Measurements from ENCODE around the gene EMC10. TPM values are rescaled to one million over a fixed set of nuclear protein-coding genes. Genes with fewer than 3 reads are reported as not detected.
"Not testable (repeated sequence)": the region's sequence is repeated elsewhere in the genome, so short reads cannot be mapped to it uniquely, and the experiment has no call there.

Gene EMC10
- total RNA-seq, 1 donor from 2014 or later = 144 TPM

DNA sequence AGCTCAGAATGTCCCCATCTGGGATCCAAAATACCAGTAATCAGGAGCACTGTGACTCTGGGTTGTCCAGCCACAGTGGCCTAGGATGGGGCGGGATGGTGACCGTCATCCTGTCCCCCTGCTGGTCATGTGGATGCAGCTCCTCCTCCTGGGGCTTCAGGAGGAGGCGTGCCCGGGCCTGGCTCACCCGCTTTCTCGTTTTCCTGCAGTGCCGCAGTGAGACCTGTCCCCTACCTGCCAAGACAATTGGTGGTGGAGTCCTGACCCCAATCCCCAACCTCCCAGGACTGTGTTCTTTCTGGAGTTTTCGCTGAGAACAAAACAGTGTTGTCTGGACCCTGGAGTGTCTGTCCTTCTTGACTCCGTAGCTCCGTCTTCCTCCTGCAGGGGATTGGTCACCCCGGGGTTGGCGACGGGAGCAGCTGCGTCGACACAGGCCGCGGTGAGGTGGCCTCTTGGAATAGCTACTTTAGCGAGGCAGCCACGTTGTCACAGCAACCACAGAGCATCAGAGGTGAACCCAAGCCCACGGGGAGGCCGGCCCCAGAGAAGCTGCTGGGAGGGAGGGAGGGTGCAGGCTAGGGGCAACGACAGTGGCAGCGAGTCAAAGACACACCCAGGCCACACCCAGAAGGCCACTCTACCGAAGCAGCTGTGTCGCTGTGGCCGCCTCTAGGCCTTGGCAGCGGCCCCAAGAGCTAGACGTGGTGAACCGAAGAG lies 10.2 kb upstream of the EMC10 start:
- H3K27ac Mint-ChIP-seq (ENCODE audit: unreplicated experiment) = no peak overlapping the region

DNA sequence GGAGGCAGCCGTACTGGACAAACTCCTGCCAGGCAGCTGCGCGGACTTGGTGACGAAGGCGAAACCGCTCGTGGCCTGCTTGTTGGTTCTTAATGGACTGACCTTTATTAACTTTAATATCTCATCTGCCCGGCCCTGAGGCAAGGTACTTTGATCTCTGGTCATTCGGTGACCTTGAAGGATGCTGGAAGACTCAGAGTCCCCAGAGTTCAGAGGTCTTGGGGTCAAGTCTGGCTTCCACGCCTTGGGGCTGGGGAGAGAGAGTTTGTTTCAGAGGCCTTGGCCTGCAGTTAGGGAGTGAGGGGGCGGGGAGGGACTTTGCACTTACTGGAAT lies 9.6 kb upstream of the EMC10 start:
- Mint-ChIP-seq H3K27me3 (ENCODE audit: low read depth) (peaks cover 4% of the 10 kb centered on the region), H3K4me1 (ENCODE audit: low read depth) (no peaks in the 10 kb centered on the region), H3K27ac (ENCODE audit: unreplicated experiment) (no peak overlapping the region), H3K4me3 (ENCODE audit: unreplicated experiment) (no peak overlapping the region), H3K9me3 (ENCODE audit: low read depth) (no peaks in the 10 kb centered on the region), H3K36me3 (ENCODE audit: low read depth) (no peaks in the 10 kb centered on the region)
- TF ChIP-seq, protein P1, sequence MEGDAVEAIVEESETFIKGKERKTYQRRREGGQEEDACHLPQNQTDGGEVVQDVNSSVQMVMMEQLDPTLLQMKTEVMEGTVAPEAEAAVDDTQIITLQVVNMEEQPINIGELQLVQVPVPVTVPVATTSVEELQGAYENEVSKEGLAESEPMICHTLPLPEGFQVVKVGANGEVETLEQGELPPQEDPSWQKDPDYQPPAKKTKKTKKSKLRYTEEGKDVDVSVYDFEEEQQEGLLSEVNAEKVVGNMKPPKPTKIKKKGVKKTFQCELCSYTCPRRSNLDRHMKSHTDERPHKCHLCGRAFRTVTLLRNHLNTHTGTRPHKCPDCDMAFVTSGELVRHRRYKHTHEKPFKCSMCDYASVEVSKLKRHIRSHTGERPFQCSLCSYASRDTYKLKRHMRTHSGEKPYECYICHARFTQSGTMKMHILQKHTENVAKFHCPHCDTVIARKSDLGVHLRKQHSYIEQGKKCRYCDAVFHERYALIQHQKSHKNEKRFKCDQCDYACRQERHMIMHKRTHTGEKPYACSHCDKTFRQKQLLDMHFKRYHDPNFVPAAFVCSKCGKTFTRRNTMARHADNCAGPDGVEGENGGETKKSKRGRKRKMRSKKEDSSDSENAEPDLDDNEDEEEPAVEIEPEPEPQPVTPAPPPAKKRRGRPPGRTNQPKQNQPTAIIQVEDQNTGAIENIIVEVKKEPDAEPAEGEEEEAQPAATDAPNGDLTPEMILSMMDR (IDR thresholded peaks at IDR 0.05) = no peak
- no peak for DNase-seq (ENCODE audit: low spot score)

More for the DNA sequence above, 10.2 kb upstream of the EMC10 start:
- no peaks in the 10 kb centered on the region for H3K9me3 Mint-ChIP-seq (ENCODE audit: low read depth)
- H3K36me3 Mint-ChIP-seq (ENCODE audit: low read depth) = no peaks in the 10 kb centered on the region
- no peak for DNase-seq (ENCODE audit: low spot score)
- peaks cover 3% of the 10 kb centered on the region for H3K4me1 Mint-ChIP-seq (ENCODE audit: low read depth)
- TF ChIP-seq, protein P1 (IDR thresholded peaks at IDR 0.05) = peak; percentile 43
- H3K4me3 Mint-ChIP-seq (ENCODE audit: unreplicated experiment) = no peak overlapping the region
- peaks cover 5% of the 10 kb centered on the region for H3K27me3 Mint-ChIP-seq (ENCODE audit: low read depth)

DNA sequence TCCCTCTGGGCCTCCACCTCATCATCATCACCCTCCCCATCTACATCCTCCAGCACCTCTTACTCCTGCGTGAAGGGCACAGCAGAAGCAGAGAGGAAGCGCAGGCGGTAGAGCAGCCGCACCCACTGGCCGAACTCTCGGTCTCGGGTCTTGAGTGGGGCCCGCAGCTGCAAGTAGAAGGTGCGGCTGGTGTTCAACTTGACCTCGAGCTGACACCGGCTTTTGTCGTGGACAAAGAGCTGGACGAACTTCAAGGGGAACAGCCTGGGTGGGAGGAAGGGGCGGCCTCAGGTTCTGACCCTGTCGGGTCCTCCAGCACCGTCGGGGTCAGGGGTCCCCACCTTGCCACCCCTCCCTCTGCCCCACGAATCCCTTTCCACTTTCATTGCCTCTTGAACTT lies 8.7 kb upstream of the EMC10 start:
- no peak for DNase-seq (ENCODE audit: low spot score)
- no peak overlapping the region for H3K27ac Mint-ChIP-seq (ENCODE audit: unreplicated experiment)
- H3K4me3 Mint-ChIP-seq (ENCODE audit: unreplicated experiment) = no peak overlapping the region
- TF ChIP-seq, protein P1 (IDR thresholded peaks at IDR 0.05) = no peak
- H3K36me3 Mint-ChIP-seq (ENCODE audit: low read depth) = no peaks in the 10 kb centered on the region
- H3K27me3 Mint-ChIP-seq (ENCODE audit: low read depth) = peaks cover 4% of the 10 kb centered on the region
- H3K9me3 Mint-ChIP-seq (ENCODE audit: low read depth) = no peaks in the 10 kb centered on the region
- H3K4me1 Mint-ChIP-seq (ENCODE audit: low read depth) = no peaks in the 10 kb centered on the region

DNA sequence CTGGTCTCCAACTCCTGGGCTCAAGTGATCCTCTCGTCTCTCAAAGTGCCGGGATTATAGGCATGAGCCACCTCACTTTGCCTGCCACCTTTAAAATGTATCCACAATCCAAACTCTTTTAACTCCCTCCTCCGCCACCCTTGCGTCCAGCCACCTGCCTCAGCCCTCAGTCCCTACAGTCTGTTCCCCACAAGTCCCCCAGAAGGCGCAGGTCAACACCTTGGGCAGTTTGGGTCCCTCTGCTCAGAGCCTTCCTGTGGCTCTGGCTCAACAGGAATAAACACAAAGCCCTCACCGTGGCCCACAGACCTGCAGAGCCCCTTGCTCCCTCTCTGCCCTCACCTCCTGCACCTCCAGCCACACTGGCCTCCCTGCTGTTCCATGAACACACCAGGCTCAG lies 7.5 kb upstream of the EMC10 start:
- no peak for DNase-seq (ENCODE audit: low spot score)
- no peaks in the 10 kb centered on the region for H3K36me3 Mint-ChIP-seq (ENCODE audit: low read depth)
- no peak overlapping the region for H3K27ac Mint-ChIP-seq (ENCODE audit: unreplicated experiment)
- TF ChIP-seq, protein P1 (IDR thresholded peaks at IDR 0.05) = no peak
- H3K4me3 Mint-ChIP-seq (ENCODE audit: unreplicated experiment) = no peak overlapping the region
- no peaks in the 10 kb centered on the region for H3K9me3 Mint-ChIP-seq (ENCODE audit: low read depth)
- no peaks in the 10 kb centered on the region for H3K4me1 Mint-ChIP-seq (ENCODE audit: low read depth)
- peaks cover 4% of the 10 kb centered on the region for H3K27me3 Mint-ChIP-seq (ENCODE audit: low read depth)

DNA sequence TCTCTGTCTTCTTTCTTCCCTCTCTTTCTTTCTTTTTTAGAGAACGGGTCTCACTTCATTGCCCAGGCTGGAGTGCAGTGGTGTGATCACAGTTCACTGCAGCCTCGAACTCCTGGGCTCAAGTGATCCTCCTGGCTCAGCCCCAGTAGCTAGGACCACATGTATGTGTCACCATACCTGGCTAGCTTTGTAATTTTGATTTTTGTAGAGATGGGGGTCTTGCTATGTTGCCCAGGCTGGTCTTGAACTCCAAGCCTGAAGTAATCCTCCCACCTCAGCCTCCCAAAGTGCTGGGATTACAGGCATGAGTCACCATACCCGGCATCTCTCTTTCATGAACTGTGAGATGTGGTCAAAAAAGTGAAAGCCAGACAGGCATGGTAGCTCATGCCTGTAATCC lies 3.0 kb upstream of the EMC10 start:
- not testable (repeated sequence) for H3K27ac Mint-ChIP-seq (ENCODE audit: unreplicated experiment); H3K36me3 Mint-ChIP-seq (ENCODE audit: low read depth); H3K4me3 Mint-ChIP-seq (ENCODE audit: unreplicated experiment); H3K27me3 Mint-ChIP-seq (ENCODE audit: low read depth); H3K9me3 Mint-ChIP-seq (ENCODE audit: low read depth)
- peaks cover 16% of the 10 kb centered on the region for H3K4me1 Mint-ChIP-seq (ENCODE audit: low read depth)
- DNase-seq (ENCODE audit: low spot score) = peak; percentile 41

DNA sequence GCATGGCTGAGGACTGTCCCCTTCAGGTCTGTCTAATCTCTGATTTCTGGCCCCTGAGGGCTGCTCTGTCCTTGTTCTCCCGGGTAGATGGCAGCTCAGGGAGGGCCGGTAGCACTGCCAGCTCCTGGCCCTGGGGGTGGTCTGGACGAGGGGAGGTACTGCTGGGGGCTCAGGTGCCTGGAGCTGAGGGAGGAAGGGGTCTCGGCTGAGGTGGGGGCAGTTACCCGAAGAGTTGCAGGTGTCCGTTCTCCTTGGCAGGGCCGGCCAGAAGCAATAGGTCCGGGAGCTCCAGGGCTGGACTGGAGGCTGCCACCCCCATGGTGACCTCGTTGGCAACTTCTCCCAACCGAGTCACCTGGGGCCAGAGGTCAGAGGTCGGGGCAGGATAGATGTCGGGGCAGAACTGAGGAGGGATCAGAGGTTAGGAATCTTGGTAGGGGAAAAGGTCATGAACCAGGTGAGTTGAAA lies 1.2 kb upstream of the EMC10 start:
- H3K4me3 Mint-ChIP-seq (ENCODE audit: unreplicated experiment) = peak overlapping the region; percentile 42
- peaks cover 18% of the 10 kb centered on the region for H3K4me1 Mint-ChIP-seq (ENCODE audit: low read depth)
- H3K27ac Mint-ChIP-seq (ENCODE audit: unreplicated experiment) = no peak overlapping the region
- no peaks in the 10 kb centered on the region for H3K27me3 Mint-ChIP-seq (ENCODE audit: low read depth)
- peak; percentile 83 for DNase-seq (ENCODE audit: low spot score)
- TF ChIP-seq, protein P1 (IDR thresholded peaks at IDR 0.05) = no peak
- H3K36me3 Mint-ChIP-seq (ENCODE audit: low read depth) = peaks cover 4% of the 10 kb centered on the region
- no peaks in the 10 kb centered on the region for H3K9me3 Mint-ChIP-seq (ENCODE audit: low read depth)

Data from chondrocyte (in vitro differentiated cells).